ENCODE measurements around the gene RAB22A.

The RAB22A gene

GRCh38 chr20:58388028-58388601 is 78.6 kb downstream of the RAB22A start:
- peaks cover 32% of the 10 kb centered on the region for H3K36me3 ChIP-seq (ENCODE audit: insufficient read depth, low read length)
- H3K4me2 ChIP-seq (ENCODE audit: insufficient read depth, low read length): peak overlapping the region; percentile 66
- H2AFZ ChIP-seq (ENCODE audit: low read depth, low read length): peak overlapping the region; percentile 77
- peaks cover 40% of the 10 kb centered on the region for H3K4me1 ChIP-seq (ENCODE audit: insufficient read depth, low read length)
- peaks cover 3% of the 10 kb centered on the region for H3K9me3 ChIP-seq (ENCODE audit: insufficient read depth, low read length, severe bottlenecking)
- no peak for TF ChIP-seq EZH2 (IDR thresholded peaks at IDR 0.05; ENCODE audit: borderline replicate concordance, low read depth, low read length, severe bottlenecking)
- TF ChIP-seq CTCF (IDR thresholded peaks at IDR 0.05; ENCODE audit: borderline replicate concordance, extremely low read depth, low read length, poor library complexity, severe bottlenecking): no peak
- H3K27ac ChIP-seq (ENCODE audit: low read length): 0 out of 2 replicates have a peak overlapping the region, but pooled peaks have one; percentile 44
- DNase-seq (no peak), ATAC-seq (ENCODE audit: insufficient read depth, low read depth) (no peak)
- H3K4me3 ChIP-seq (ENCODE audit: low read depth in 1 of 2, low read length in 2 of 2): peak overlapping the region; percentile 30 to 83; a peak in 3 of 4 replicates
- H3K9ac ChIP-seq (ENCODE audit: low read depth, low read length): peak overlapping the region; percentile 97
- no peaks in the 10 kb centered on the region for H3K27me3 ChIP-seq (ENCODE audit: insufficient read depth, low read length, poor library complexity)
- peaks cover 36% of the 10 kb centered on the region for H4K20me1 ChIP-seq (ENCODE audit: insufficient read depth, low read length)
- peaks cover 40% of the 10 kb centered on the region for H3K79me2 ChIP-seq (ENCODE audit: insufficient read depth, low read length)

- Histone ChIP-seq H3K4me3 (ENCODE audit: low read depth in 1 of 2, low read length in 2 of 2) (peak within 1 kb of the TSS; percentile 61 to 83), H3K4me2 (ENCODE audit: insufficient read depth, low read length) (peak within 1 kb of the TSS; percentile 87), H3K79me2 (ENCODE audit: insufficient read depth, low read length) (peaks cover 48% of the 10 kb centered on the region), H3K36me3 (ENCODE audit: insufficient read depth, low read length) (peaks cover 37% of the 10 kb centered on the region), H3K9me3 (ENCODE audit: insufficient read depth, low read length, severe bottlenecking) (peaks cover 3% of the 10 kb centered on the region), H3K27me3 (ENCODE audit: insufficient read depth, low read length, poor library complexity) (no peaks in the 10 kb centered on the region), H3K4me1 (ENCODE audit: insufficient read depth, low read length) (peaks cover 43% of the 10 kb centered on the region), H4K20me1 (ENCODE audit: insufficient read depth, low read length) (peaks cover 44% of the 10 kb centered on the region), H2AFZ (ENCODE audit: low read depth, low read length) (peak within 1 kb of the TSS; percentile 97), H3K9ac (ENCODE audit: low read depth, low read length) (peak within 1 kb of the TSS; percentile 97), H3K27ac (ENCODE audit: low read length) (peak within 1 kb of the TSS; percentile 94)
- ATAC-seq (ENCODE audit: insufficient read depth, low read depth): peak; percentile 97
- peak; percentile 96 for DNase-seq
- TF ChIP-seq CTCF (IDR thresholded peaks at IDR 0.05; ENCODE audit: borderline replicate concordance, extremely low read depth, low read length, poor library complexity, severe bottlenecking) (no peak), EZH2 (IDR thresholded peaks at IDR 0.05; ENCODE audit: borderline replicate concordance, low read depth, low read length, severe bottlenecking) (no peak)
Measured at GRCh38 chr20:58388882-58389323, 79.4 kb downstream of the RAB22A start, which contains the start of gene VAPB. Gene VAPB (plus strand): TSS chr20:58389229. CDS start chr20:58389460, 231 bp downstream.

- TF ChIP-seq CTCF (IDR thresholded peaks at IDR 0.05; ENCODE audit: borderline replicate concordance, extremely low read depth, low read length, poor library complexity, severe bottlenecking): no peak
- no peak for TF ChIP-seq EZH2 (IDR thresholded peaks at IDR 0.05; ENCODE audit: borderline replicate concordance, low read depth, low read length, severe bottlenecking)
- peaks cover 43% of the 10 kb centered on the region for H3K4me1 ChIP-seq (ENCODE audit: insufficient read depth, low read length)
- peak overlapping the region; percentile 94 for H3K27ac ChIP-seq (ENCODE audit: low read length)
- H3K27me3 ChIP-seq (ENCODE audit: insufficient read depth, low read length, poor library complexity): no peaks in the 10 kb centered on the region
- H3K9ac ChIP-seq (ENCODE audit: low read depth, low read length): peak overlapping the region; percentile 97
- ATAC-seq (ENCODE audit: insufficient read depth, low read depth): peak; percentile 56
- peaks cover 37% of the 10 kb centered on the region for H3K36me3 ChIP-seq (ENCODE audit: insufficient read depth, low read length)
- H3K79me2 ChIP-seq (ENCODE audit: insufficient read depth, low read length): peaks cover 54% of the 10 kb centered on the region
- peak overlapping the region; percentile 97 for H2AFZ ChIP-seq (ENCODE audit: low read depth, low read length)
- H3K4me3 ChIP-seq (ENCODE audit: low read depth in 1 of 2, low read length in 2 of 2): peak overlapping the region; percentile 61 to 83
- peaks cover 3% of the 10 kb centered on the region for H3K9me3 ChIP-seq (ENCODE audit: insufficient read depth, low read length, severe bottlenecking)
- peak; percentile 39 for DNase-seq
- H3K4me2 ChIP-seq (ENCODE audit: insufficient read depth, low read length): peak overlapping the region; percentile 87
- peaks cover 49% of the 10 kb centered on the region for H4K20me1 ChIP-seq (ENCODE audit: insufficient read depth, low read length)
Measured at GRCh38 chr20:58389324-58389967, 79.9 kb downstream of the RAB22A start.

Measured in DND-41 (cell line).